CD4-positive, alpha-beta T cell treated with Interleukin-6 at 100 ng/mL for 8 hours (primary cell): ENCODE data around the gene GRIN2A.

Experiments
- DNase-seq: peaks from one replicate; pipeline ENCODE4 v3.0.0-alpha.2; 2020; ENCODE audit warnings: mixed read lengths, low spot score

The GRIN2A gene

GRCh38 chr16:10031473-10031872, 150.8 kb downstream of the GRIN2A start:
- DNase-seq, result no peak

GRCh38 chr16:10028644-10029043, 153.6 kb downstream of the GRIN2A start:
- no peak for DNase-seq

GRCh38 chr16:10027553-10027952, 154.7 kb downstream of the GRIN2A start:
- DNase-seq, result no peak

GRCh38 chr16:10026593-10026992, 155.6 kb downstream of the GRIN2A start:
- DNase-seq, result no peak

- no peak for DNase-seq
Observed at GRCh38 chr16:10022098-10022497, 160.1 kb downstream of the GRIN2A start.

- DNase-seq, result no peak
Observed at GRCh38 chr16:10020866-10021265, 161.4 kb downstream of the GRIN2A start.

GRCh38 chr16:10016752-10017151, 165.5 kb downstream of the GRIN2A start:
- no peak for DNase-seq

GRCh38 chr16:10015397-10015796, 166.8 kb downstream of the GRIN2A start:
- no peak for DNase-seq

GRCh38 chr16:10013774-10014173, 168.5 kb downstream of the GRIN2A start:
- DNase-seq, result no peak

- no peak for DNase-seq
Observed at GRCh38 chr16:10013364-10013763, 168.9 kb downstream of the GRIN2A start.

GRCh38 chr16:10009684-10010083, 172.5 kb downstream of the GRIN2A start:
- no peak for DNase-seq

- DNase-seq, result no peak
Observed at GRCh38 chr16:10003486-10003885, 178.7 kb downstream of the GRIN2A start.

GRCh38 chr16:10001258-10001775, 180.9 kb downstream of the GRIN2A start:
- DNase-seq, result no peak

- DNase-seq, result no peak
Observed at GRCh38 chr16:9996221-9996620, 186.0 kb downstream of the GRIN2A start.

- no peak for DNase-seq
Observed at GRCh38 chr16:9992441-9992840, 189.8 kb downstream of the GRIN2A start.

- DNase-seq, result no peak
Observed at GRCh38 chr16:9980981-9981380, 201.2 kb downstream of the GRIN2A start.

GRCh38 chr16:9978160-9978725, 204.0 kb downstream of the GRIN2A start:
- no peak for DNase-seq

- DNase-seq, result no peak
Observed at GRCh38 chr16:9977333-9977897, 204.8 kb downstream of the GRIN2A start.

- DNase-seq, result no peak
Observed at GRCh38 chr16:9976601-9977000, 205.6 kb downstream of the GRIN2A start.

GRCh38 chr16:9971907-9972306, 210.3 kb downstream of the GRIN2A start:
- DNase-seq, result no peak

GRCh38 chr16:9970796-9971195, 211.4 kb downstream of the GRIN2A start:
- DNase-seq, result no peak

- no peak for DNase-seq
Observed at GRCh38 chr16:9970244-9970643, 212.0 kb downstream of the GRIN2A start.

- no peak for DNase-seq
Observed at GRCh38 chr16:9969580-9969979, 212.6 kb downstream of the GRIN2A start.

- DNase-seq, result no peak
Observed at GRCh38 chr16:9966569-9967157, 215.6 kb downstream of the GRIN2A start.
